Sigmoid colon (tissue), 4 donors: ENCODE data around the gene RHBDL2.
"Not testable (repeated sequence)": the region's sequence is repeated elsewhere in the genome, so short reads cannot be mapped to it uniquely, and the experiment has no call there.

Source experiments
- EP300 ChIP-seq, 4 donors: sonication (generic); formaldehyde crosslinking; IDR thresholded peaks; one replicate each; pipeline ENCODE4 v1.6.1; 2017; ENCODE audit warnings: antibody characterized with exemption in 4 of 4
- POLR2A ChIP-seq, 2 donors: fragments of 450-650 bp; IDR thresholded peaks; one replicate each; pipeline ENCODE4 v1.6.1; 2016; ENCODE audit warnings: antibody characterized with exemption in 2 of 2, mild to moderate bottlenecking in 2 of 2, moderate library complexity in 2 of 2
- POLR2AphosphoS5 ChIP-seq, 4 donors: sonication (generic); formaldehyde crosslinking; IDR thresholded peaks; one replicate each; pipeline ENCODE4 v1.6.1; 2017; ENCODE audit warnings: antibody characterized with exemption in 4 of 4
- TF ChIP-seq, protein P1 (sequence below), 4 experiments: fragments of 450-650 bp in 3 of 4; fragments of 200-600 bp in 1 of 4; IDR thresholded peaks; one replicate each; pipeline ENCODE4 v1.5.1; 2016 to 2019; ENCODE audit warnings: antibody characterized with exemption in 4 of 4, mild to moderate bottlenecking in 3 of 4, moderate library complexity in 2 of 4

DNA sequence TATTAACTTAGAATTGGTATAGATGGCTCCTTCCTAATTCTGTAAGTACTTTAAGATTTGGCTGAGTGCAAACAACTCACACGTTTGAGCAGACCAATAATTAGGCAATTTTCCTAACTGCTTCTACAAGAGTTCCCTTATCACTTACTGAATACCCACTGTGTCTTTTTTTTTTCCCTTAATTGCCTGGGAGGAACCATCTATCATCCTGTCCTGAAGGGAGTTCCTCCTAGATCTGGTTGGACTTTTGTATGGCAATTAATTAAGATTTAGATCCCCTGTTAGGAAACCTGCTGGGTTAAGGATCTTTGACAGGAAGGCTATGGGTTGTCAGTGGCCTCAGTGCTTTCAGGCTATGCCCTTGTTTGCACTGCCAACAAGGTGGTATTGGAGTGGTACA is 37.8 kb upstream of the RHBDL2 start:
- not testable (repeated sequence) for TF ChIP-seq POLR2AphosphoS5, POLR2A, EP300 (IDR thresholded peaks at IDR 0.05)
- TF ChIP-seq, protein P1, sequence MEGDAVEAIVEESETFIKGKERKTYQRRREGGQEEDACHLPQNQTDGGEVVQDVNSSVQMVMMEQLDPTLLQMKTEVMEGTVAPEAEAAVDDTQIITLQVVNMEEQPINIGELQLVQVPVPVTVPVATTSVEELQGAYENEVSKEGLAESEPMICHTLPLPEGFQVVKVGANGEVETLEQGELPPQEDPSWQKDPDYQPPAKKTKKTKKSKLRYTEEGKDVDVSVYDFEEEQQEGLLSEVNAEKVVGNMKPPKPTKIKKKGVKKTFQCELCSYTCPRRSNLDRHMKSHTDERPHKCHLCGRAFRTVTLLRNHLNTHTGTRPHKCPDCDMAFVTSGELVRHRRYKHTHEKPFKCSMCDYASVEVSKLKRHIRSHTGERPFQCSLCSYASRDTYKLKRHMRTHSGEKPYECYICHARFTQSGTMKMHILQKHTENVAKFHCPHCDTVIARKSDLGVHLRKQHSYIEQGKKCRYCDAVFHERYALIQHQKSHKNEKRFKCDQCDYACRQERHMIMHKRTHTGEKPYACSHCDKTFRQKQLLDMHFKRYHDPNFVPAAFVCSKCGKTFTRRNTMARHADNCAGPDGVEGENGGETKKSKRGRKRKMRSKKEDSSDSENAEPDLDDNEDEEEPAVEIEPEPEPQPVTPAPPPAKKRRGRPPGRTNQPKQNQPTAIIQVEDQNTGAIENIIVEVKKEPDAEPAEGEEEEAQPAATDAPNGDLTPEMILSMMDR (IDR thresholded peaks at IDR 0.05) = not testable (repeated sequence)
